OCI-LY7 (cell line): ENCODE data around the gene TPBGL.

Experiments used
- CTCF ChIP-seq: fragments of 200-600 bp; sonication (generic); conservative IDR thresholded peaks from 2 replicates; pipeline ENCODE4 v1.5.1; 2014; ENCODE audit warnings: mild to moderate bottlenecking, antibody characterized with exemption, low read length, moderate library complexity, mixed read lengths
- EZH2phosphoT487 ChIP-seq: fragments of 200-600 bp; sonication (generic); IDR thresholded peaks from 2 replicates; pipeline ENCODE4 v1.6.1; 2018; ENCODE audit warnings: low read depth, borderline replicate concordance, mild to moderate bottlenecking, mixed run types, antibody characterized with exemption, low read length, moderate library complexity, mixed read lengths

- TF ChIP-seq EZH2phosphoT487 (no peak), CTCF (no peak)
These were observed 2.4 kb downstream of the TPBGL start for GRCh38 chr11:75242722-75243600.
